CD4-positive, alpha-beta T cell treated with Interferon gamma for 1 hour (primary cell): ENCODE measurements around the gene FAM174C.
A peak's percentile ranks its signal among the peaks of the same experiment; 100 is the strongest.
"Not testable (repeated sequence)": the region's sequence is repeated elsewhere in the genome, so short reads cannot be mapped to it uniquely, and the experiment has no call there.

Source experiments
- DNase-seq: peaks from one replicate; pipeline ENCODE4 v3.0.0-alpha.2; 2020

Gene FAM174C

GRCh38 chr19:1237754-1238368, 37.5 kb upstream of the FAM174C start, which contains the start of gene CBARP:
Gene CBARP (minus strand): TSS chr19:1238005. CDS start chr19:1236100, 1,905 bp downstream.
- DNase-seq = no peak

- no peak for DNase-seq
Observed at GRCh38 chr19:1238369-1239303, 36.7 kb upstream of the FAM174C start.

- DNase-seq = no peak
Observed at GRCh38 chr19:1239420-1239795, 35.9 kb upstream of the FAM174C start.

- peak; percentile 93 for DNase-seq
Observed at GRCh38 chr19:1239796-1240737, 35.3 kb upstream of the FAM174C start.

- DNase-seq = no peak
Observed at GRCh38 chr19:1240925-1241324, 34.4 kb upstream of the FAM174C start.

- peak; percentile 92 for DNase-seq
Observed at GRCh38 chr19:1241417-1242095, 33.8 kb upstream of the FAM174C start, which contains the start of gene ATP5F1D. Gene ATP5F1D (plus strand): TSS chr19:1241751. CDS start chr19:1241851, 100 bp downstream.

- peak; percentile 87 for DNase-seq
Observed at GRCh38 chr19:1243768-1244692, 31.3 kb upstream of the FAM174C start.

GRCh38 chr19:1244693-1245451, 30.5 kb upstream of the FAM174C start:
- no peak for DNase-seq

GRCh38 chr19:1245494-1246264, 29.7 kb upstream of the FAM174C start:
- no peak for DNase-seq

- DNase-seq = not testable (repeated sequence)
Observed at GRCh38 chr19:1246265-1247087, 28.9 kb upstream of the FAM174C start.

GRCh38 chr19:1247748-1248138, 27.6 kb upstream of the FAM174C start:
- DNase-seq = no peak

- DNase-seq = peak; percentile 78
Observed at GRCh38 chr19:1248139-1248785, 27.1 kb upstream of the FAM174C start, which contains the start of gene MIDN. Gene MIDN (plus strand): TSS chr19:1248583. CDS start chr19:1250297, 1,714 bp downstream.

GRCh38 chr19:1248786-1249297, 26.5 kb upstream of the FAM174C start:
- peak; percentile 85 for DNase-seq

- peak; percentile 96 for DNase-seq
Observed at GRCh38 chr19:1249298-1249989, 25.9 kb upstream of the FAM174C start.

- no peak for DNase-seq
Observed at GRCh38 chr19:1249990-1250436, 25.3 kb upstream of the FAM174C start.

GRCh38 chr19:1250437-1251260, 24.7 kb upstream of the FAM174C start:
- peak; percentile 66 for DNase-seq
